Choroid plexus epithelial cell (primary cell): Measurements from ENCODE around the gene SIRT2.

Experiments used
- DNase-seq: peaks from one replicate; pipeline ENCODE4 v3.0.0-alpha.2; 2010; ENCODE audit warnings: low read depth
- H3K4me3 ChIP-seq: 2 replicates; pipeline ENCODE4 v1.5.1; 2011; ENCODE audit warnings: low read depth, mild to moderate bottlenecking, control low read depth, low read length, moderate library complexity
- TF ChIP-seq, protein P1 (sequence below): conservative IDR thresholded peaks from 2 replicates; pipeline ENCODE4 v1.5.1; 2011; ENCODE audit warnings: low read depth, mild to moderate bottlenecking, control low read depth, inconsistent platforms, low read length, moderate library complexity

Gene SIRT2

GRCh38 chr19:38939957-38940356 lies 40.5 kb upstream of the SIRT2 start:
- TF ChIP-seq, protein P1, sequence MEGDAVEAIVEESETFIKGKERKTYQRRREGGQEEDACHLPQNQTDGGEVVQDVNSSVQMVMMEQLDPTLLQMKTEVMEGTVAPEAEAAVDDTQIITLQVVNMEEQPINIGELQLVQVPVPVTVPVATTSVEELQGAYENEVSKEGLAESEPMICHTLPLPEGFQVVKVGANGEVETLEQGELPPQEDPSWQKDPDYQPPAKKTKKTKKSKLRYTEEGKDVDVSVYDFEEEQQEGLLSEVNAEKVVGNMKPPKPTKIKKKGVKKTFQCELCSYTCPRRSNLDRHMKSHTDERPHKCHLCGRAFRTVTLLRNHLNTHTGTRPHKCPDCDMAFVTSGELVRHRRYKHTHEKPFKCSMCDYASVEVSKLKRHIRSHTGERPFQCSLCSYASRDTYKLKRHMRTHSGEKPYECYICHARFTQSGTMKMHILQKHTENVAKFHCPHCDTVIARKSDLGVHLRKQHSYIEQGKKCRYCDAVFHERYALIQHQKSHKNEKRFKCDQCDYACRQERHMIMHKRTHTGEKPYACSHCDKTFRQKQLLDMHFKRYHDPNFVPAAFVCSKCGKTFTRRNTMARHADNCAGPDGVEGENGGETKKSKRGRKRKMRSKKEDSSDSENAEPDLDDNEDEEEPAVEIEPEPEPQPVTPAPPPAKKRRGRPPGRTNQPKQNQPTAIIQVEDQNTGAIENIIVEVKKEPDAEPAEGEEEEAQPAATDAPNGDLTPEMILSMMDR: no peak
- H3K4me3 ChIP-seq: no peak overlapping the region
- no peak for DNase-seq

GRCh38 chr19:38933544-38933943 lies 34.1 kb upstream of the SIRT2 start:
- no peak overlapping the region for H3K4me3 ChIP-seq
- DNase-seq: no peak
- TF ChIP-seq, protein P1: no peak

DNA sequence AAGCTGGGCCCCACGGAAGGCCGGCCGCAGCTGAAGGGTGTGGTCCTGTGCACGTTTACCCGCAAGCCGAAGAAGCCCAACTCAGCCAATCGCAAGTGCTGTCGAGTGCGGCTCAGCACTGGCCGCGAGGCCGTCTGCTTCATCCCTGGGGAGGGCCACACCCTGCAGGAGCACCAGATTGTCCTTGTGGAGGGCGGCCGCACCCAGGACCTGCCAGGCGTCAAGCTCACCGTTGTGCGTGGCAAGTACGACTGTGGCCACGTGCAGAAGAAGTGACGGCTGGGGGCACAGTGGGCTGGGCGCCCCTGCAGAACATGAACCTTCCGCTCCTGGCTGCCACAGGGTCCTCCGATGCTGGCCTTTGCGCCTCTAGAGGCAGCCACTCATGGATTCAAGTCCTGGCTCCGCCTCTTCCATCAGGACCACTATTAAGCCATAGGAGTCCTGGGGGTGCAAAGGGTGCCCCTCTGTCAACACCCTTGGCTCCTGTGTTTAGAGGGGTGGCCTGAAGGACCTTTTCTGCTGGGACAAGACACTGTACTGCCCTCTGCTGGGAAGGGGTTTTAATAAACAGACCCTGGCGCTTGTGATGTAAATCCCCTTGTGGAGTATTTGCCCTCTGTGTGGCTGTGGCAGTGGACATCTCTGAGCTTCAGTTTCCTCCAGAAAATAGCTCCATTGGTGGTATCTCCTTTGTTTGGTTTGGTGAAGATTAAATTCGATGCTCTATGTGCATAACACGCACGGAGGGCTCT lies 33.2 kb upstream of the SIRT2 start:
- H3K4me3 ChIP-seq: no peak overlapping the region
- peak; percentile 69 for DNase-seq

GRCh38 chr19:38931521-38931793 lies 32.0 kb upstream of the SIRT2 start:
- no peak for DNase-seq
- peak overlapping the region; percentile 91 for H3K4me3 ChIP-seq
- TF ChIP-seq, protein P1: no peak

More for the DNA sequence above, 33.2 kb upstream of the SIRT2 start:
- TF ChIP-seq, protein P1: peak; percentile 64

DNA sequence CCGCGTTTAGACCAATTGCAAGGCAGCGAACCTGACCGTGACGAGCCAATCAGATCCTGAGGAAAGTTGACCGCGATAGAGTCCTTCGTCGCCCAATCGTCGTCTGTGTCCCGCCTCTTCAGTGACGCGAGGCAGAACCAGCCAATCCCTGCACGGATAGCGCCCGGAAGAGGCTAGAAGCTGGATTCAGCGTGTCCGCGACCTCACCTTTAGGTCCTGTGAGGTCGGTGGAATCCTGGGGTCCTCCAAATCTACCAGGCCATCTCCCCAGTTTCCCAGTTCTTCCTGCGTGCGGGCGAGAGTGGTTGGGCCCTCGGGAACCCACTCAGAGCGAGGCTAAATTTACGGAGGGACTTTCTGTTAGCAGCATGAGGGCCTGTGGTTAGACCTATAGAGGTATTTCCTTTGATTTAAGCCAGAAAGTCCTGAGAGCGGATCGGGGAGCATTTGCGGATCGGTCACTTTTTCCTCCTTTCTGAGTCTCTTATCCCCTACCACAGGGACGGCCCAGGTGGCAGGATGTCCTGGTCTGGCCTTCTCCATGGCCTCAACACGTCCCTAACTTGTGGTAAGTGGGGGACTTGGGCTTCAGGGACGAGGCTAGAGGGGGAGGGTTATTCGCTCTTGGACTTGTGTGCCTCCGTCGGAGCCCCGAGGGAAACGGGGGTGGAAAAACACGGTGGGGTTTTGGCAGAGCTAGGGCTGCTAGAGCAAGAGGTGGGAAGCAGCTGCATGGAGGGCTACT lies 31.5 kb upstream of the SIRT2 start, which contains the start of gene MRPS12:
MRPS12 (plus strand) TSS at position 169 of the 745 bp plus-strand sequence; CDS start at position 520, 351 bp downstream.
- DNase-seq: peak; percentile 100
- TF ChIP-seq, protein P1: no peak
- H3K4me3 ChIP-seq: peak within 1 kb of the TSS; percentile 91

GRCh38 chr19:38929929-38930775 lies 30.7 kb upstream of the SIRT2 start, which contains the start of gene SARS2:
TSS of gene SARS2 (minus strand) at chr19:38930763. CDS start at chr19:38930736, 27 bp downstream.
- TF ChIP-seq, protein P1: peak; percentile 88
- peak; percentile 96 for DNase-seq
- peak within 1 kb of the TSS; percentile 91 for H3K4me3 ChIP-seq
